HAP-1 (cell line): ENCODE measurements around the gene RAB15.

Experiments
- DNase-seq, 2 experiments: peaks; one replicate each; pipeline ENCODE4 v3.0.0-alpha.2; 2016 to 2020; ENCODE audit warnings: low spot score in 2 of 2
- H3K27me3 ChIP-seq: fragments of 250-450 bp; sonication (Bioruptor Pico); 2 replicates; pipeline ENCODE4 v1.5.1; 2020; ENCODE audit warnings: low read depth, mild to moderate bottlenecking, moderate library complexity
- H3K36me3 ChIP-seq: fragments of 250-450 bp; sonication (Bioruptor Pico); replicated peaks from 2 replicates; pipeline ENCODE4 v1.5.1; 2020; ENCODE audit warnings: mild to moderate bottlenecking
- H3K4me1 ChIP-seq: fragments of 250-450 bp; sonication (Bioruptor Pico); 2 replicates; pipeline ENCODE4 v1.5.1; 2020; ENCODE audit warnings: mild to moderate bottlenecking
- H3K4me3 ChIP-seq: fragments of 250-450 bp; sonication (Bioruptor Pico); 2 replicates; pipeline ENCODE4 v1.5.1; 2020; ENCODE audit warnings: mild to moderate bottlenecking, moderate library complexity
- H3K9me3 ChIP-seq: fragments of 250-450 bp; sonication (Bioruptor Pico); 2 replicates; pipeline ENCODE4 v1.5.1; 2020; ENCODE audit warnings: mild to moderate bottlenecking, moderate library complexity
- in situ Hi-C: fragments of 300-500 bp; cut with MboI; formaldehyde crosslinking; loops from 3 replicates; pipeline ENCODE4 v1.14.3; 2020; ENCODE audit warnings: low sequenced_read_pairs, inconsistent platforms, mixed read lengths

RAB15 gene

GRCh38 chr14:64931123-64931522 lies 41.0 kb downstream of the RAB15 start:
- no peak for DNase-seq
- Histone ChIP-seq H3K4me3 (no peak overlapping the region), H3K9me3 (no peaks in the 10 kb centered on the region), H3K36me3 (peaks cover 25% of the 10 kb centered on the region), H3K27me3 (no peaks in the 10 kb centered on the region), H3K4me1 (peaks cover 7% of the 10 kb centered on the region)
- in situ Hi-C loops, result no loop called here

GRCh38 chr14:64930085-64930843 lies 41.9 kb downstream of the RAB15 start:
- no peak for DNase-seq
- peaks cover 7% of the 10 kb centered on the region for H3K4me1 ChIP-seq
- no peaks in the 10 kb centered on the region for H3K9me3 ChIP-seq
- in situ Hi-C loops, result no loop called here
- no peaks in the 10 kb centered on the region for H3K27me3 ChIP-seq
- H3K36me3 ChIP-seq, result peaks cover 25% of the 10 kb centered on the region
- H3K4me3 ChIP-seq, result no peak overlapping the region

DNA sequence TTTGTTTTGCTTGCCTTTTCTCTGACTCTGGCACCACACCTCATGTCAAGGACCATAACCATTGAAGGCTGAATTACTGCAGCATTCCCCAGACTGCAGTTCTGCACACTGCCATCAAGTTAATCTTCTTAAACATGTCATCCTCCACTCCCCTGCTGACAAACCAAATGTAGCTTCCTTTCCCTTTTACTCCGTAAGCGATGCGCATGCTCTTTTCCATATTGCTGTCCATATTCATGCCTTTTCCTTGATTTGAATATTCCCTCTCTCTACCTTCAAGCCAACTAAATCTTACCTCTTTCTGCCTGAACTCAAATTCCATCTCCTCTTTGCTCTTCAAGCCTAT lies 43.1 kb downstream of the RAB15 start:
- peaks cover 7% of the 10 kb centered on the region for H3K4me1 ChIP-seq
- H3K4me3 ChIP-seq, result no peak overlapping the region
- no peak for DNase-seq
- H3K9me3 ChIP-seq, result no peaks in the 10 kb centered on the region
- in situ Hi-C loops, result no loop called here
- H3K36me3 ChIP-seq, result peaks cover 37% of the 10 kb centered on the region
- H3K27me3 ChIP-seq, result no peaks in the 10 kb centered on the region

GRCh38 chr14:64928239-64929013 lies 43.7 kb downstream of the RAB15 start:
- H3K36me3 ChIP-seq, result peaks cover 36% of the 10 kb centered on the region
- in situ Hi-C loops, result no loop called here

DNA sequence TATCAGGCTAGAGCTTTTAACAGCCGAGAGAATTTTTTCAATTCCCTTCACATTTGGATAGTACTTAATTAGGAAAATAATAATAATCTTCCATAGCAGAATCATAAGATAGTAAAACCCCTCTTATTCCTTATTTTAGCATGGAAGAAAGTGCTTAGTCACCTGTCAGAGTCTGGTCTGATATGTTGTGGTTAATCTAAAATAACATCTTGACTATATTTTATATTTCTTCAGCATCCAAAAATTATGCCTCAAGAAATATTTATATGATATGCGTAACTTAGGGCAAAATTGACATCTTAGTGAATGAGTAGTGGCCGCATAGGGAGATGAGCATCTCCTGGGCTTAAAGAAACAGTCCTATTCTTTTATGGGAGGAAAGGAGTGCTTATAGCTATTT lies 45.1 kb downstream of the RAB15 start:
- in situ Hi-C loops, result no loop called here
- no peak for DNase-seq
- no peaks in the 10 kb centered on the region for H3K27me3 ChIP-seq
- no peaks in the 10 kb centered on the region for H3K9me3 ChIP-seq
- peaks cover 7% of the 10 kb centered on the region for H3K4me1 ChIP-seq
- H3K4me3 ChIP-seq, result no peak overlapping the region
- H3K36me3 ChIP-seq, result peaks cover 33% of the 10 kb centered on the region

More at GRCh38 chr14:64928239-64929013, 43.7 kb downstream of the RAB15 start:
- no peak overlapping the region for H3K4me3 ChIP-seq
- no peaks in the 10 kb centered on the region for H3K27me3 ChIP-seq
- no peaks in the 10 kb centered on the region for H3K9me3 ChIP-seq
- DNase-seq, result no peak
- H3K4me1 ChIP-seq, result peaks cover 7% of the 10 kb centered on the region

- no peaks in the 10 kb centered on the region for H3K9me3 ChIP-seq
- H3K27me3 ChIP-seq, result no peaks in the 10 kb centered on the region
- no peak overlapping the region for H3K4me3 ChIP-seq
- no peak for DNase-seq
- in situ Hi-C loops, result no loop called here
- H3K36me3 ChIP-seq, result peaks cover 33% of the 10 kb centered on the region
- H3K4me1 ChIP-seq, result peaks cover 3% of the 10 kb centered on the region
These were observed 45.6 kb downstream of the RAB15 start for GRCh38 chr14:64926398-64926995.

- in situ Hi-C loops, result no loop called here
- no peaks in the 10 kb centered on the region for H3K27me3 ChIP-seq
- peaks cover 7% of the 10 kb centered on the region for H3K4me1 ChIP-seq
- DNase-seq, result no peak
- H3K4me3 ChIP-seq, result no peak overlapping the region
- peaks cover 22% of the 10 kb centered on the region for H3K36me3 ChIP-seq
- H3K9me3 ChIP-seq, result no peaks in the 10 kb centered on the region
These were observed 49.1 kb downstream of the RAB15 start for GRCh38 chr14:64923015-64923414.

GRCh38 chr14:64920465-64920864 lies 51.7 kb downstream of the RAB15 start:
- in situ Hi-C loops, result no loop called here
- H3K9me3 ChIP-seq, result no peaks in the 10 kb centered on the region
- H3K4me1 ChIP-seq, result peaks cover 18% of the 10 kb centered on the region
- no peak for DNase-seq
- H3K27me3 ChIP-seq, result no peaks in the 10 kb centered on the region
- H3K4me3 ChIP-seq, result no peak overlapping the region
- H3K36me3 ChIP-seq, result peaks cover 15% of the 10 kb centered on the region

DNA sequence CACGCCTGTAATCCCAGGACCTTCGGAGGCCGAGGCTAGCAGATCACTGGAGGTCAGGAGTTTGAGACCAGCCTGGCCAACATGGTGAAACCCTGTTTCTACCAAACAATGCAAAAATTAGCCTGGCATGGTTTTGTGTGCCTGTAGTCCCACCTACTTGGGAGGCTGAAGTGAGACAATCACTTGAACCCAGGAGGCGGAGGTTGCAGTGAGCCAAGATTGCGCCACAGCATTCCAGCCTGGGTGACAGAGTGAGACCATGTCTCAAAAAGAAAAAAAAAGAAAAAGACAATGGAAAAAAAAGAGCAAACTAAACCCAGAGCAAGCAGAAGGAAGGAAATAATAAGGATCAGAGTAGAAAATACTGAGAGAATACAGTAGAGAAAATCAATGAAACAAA lies 52.5 kb downstream of the RAB15 start:
- Histone ChIP-seq H3K27me3 (no peaks in the 10 kb centered on the region), H3K36me3 (peaks cover 9% of the 10 kb centered on the region), H3K4me1 (peaks cover 21% of the 10 kb centered on the region), H3K4me3 (no peak overlapping the region), H3K9me3 (no peaks in the 10 kb centered on the region)
- in situ Hi-C loops, result no loop called here
- no peak for DNase-seq

GRCh38 chr14:64919215-64919614 lies 52.9 kb downstream of the RAB15 start:
- peaks cover 21% of the 10 kb centered on the region for H3K4me1 ChIP-seq
- peaks cover 5% of the 10 kb centered on the region for H3K36me3 ChIP-seq

DNA sequence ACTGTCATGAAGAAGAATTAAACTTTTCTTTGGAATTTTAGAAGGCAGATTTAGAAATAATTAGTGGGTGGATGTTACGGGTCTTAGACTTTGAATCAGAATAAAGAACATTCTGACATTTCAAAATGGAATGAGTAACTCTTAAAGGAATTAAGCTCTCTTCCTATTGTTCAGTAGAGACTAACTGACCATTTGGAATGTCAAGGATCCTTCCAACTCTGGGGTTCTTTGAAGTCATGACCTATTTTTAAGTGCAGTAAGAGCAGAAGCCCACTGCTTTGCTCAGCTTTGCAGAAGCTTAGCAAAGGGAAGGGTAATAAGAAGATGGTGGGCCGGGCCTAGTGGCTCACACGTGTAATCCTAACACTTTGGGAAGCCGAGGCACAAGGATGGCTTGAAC lies 53.9 kb downstream of the RAB15 start:
- H3K4me1 ChIP-seq, result peaks cover 21% of the 10 kb centered on the region
- H3K4me3 ChIP-seq, result no peak overlapping the region
- no peak for DNase-seq
- H3K9me3 ChIP-seq, result no peaks in the 10 kb centered on the region
- in situ Hi-C loops, result no loop called here
- H3K27me3 ChIP-seq, result no peaks in the 10 kb centered on the region
- H3K36me3 ChIP-seq, result no peaks in the 10 kb centered on the region

More at GRCh38 chr14:64919215-64919614, 52.9 kb downstream of the RAB15 start:
- no peaks in the 10 kb centered on the region for H3K27me3 ChIP-seq
- no peaks in the 10 kb centered on the region for H3K9me3 ChIP-seq
- in situ Hi-C loops, result no loop called here
- no peak overlapping the region for H3K4me3 ChIP-seq
- no peak for DNase-seq

- in situ Hi-C loops, result no loop called here
- Histone ChIP-seq H3K4me1 (peaks cover 21% of the 10 kb centered on the region), H3K36me3 (no peaks in the 10 kb centered on the region), H3K27me3 (no peaks in the 10 kb centered on the region), H3K4me3 (no peak overlapping the region), H3K9me3 (no peaks in the 10 kb centered on the region)
- no peak for DNase-seq
These were observed 56.3 kb downstream of the RAB15 start for GRCh38 chr14:64915797-64916196.

GRCh38 chr14:64915029-64915424 lies 57.1 kb downstream of the RAB15 start:
- in situ Hi-C loops, result no loop called here
- Histone ChIP-seq H3K4me1 (peaks cover 19% of the 10 kb centered on the region), H3K4me3 (peak overlapping the region; percentile 90), H3K36me3 (no peaks in the 10 kb centered on the region), H3K9me3 (no peaks in the 10 kb centered on the region), H3K27me3 (no peaks in the 10 kb centered on the region)
- no peak for DNase-seq
